GM19395 (cell line): ENCODE measurements around the gene ADH1C.
"Not testable (repeated sequence)": the region's sequence is repeated elsewhere in the genome, so short reads cannot be mapped to it uniquely, and the experiment has no call there.

Experiments used
- ATAC-seq: cut with Tn5 transposase; IDR thresholded peaks from one replicate; pipeline ENCODE4 v1.9.1; 2021; ENCODE audit warnings: mild to moderate bottlenecking, moderate library complexity; ENCODE audit not compliant: unreplicated experiment

The ADH1C gene

GRCh38 chr4:99352602-99353537 lies at the start of gene ADH1C:
Gene ADH1C (minus strand): TSS chr4:99352746. CDS start chr4:99352675, 71 bp downstream.
- no peak for ATAC-seq

DNA sequence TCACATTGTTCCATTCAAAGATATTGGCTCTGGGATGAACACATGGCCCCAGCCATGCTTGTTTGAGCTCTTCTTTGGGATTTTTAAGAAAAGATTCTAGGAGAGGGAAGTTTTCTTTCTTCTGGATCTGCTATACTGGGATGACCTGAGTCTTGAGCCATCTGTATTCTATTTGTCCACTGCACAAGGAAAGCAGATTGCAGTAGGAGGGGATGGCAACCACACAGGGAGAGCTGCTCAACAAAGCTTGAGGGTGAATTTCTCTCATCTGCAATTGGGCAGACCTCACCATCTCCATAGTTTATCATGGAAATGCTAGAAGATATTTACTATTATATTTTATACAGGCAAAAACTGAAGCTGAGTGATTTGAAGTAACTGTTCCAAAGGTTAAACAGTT lies 48.3 kb upstream of the ADH1C start:
- ATAC-seq, result no peak

- no peak for ATAC-seq
These were observed 46.5 kb upstream of the ADH1C start for GRCh38 chr4:99399017-99399416.

DNA sequence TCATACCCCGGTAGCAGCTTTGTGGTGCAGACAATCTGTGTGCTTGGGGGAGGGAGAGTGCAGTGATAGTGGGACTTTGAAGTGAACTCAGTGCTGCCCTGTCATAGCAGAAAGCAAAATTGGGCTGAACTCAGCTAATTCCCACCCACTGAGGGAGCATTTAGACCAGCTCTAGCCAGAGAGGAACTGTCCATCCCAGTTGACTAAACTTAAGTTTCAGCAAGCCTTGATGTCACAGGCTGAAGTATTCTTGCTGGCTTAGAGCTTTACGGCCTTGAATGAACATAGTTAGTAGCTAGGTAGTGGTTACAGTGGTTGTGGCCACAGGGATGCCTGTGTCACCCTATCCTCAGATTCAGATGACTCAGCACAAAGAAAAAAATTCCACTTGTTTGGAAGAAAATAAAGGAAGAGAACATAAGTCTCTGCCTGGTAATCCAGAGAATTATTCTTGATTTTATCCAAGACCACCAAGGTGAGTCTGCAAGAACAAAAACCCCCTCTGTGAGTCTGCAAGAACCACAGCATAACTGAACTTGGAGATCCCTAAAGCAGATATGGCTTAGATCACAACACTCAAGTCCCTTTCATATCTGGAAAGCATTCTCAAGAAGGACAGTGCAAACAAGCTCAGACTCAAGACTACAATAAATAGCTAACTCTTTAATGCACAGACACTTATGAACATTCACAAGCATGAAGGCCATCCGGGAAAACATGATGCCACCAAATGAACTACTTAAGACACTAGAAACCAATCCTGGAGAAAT lies 43.2 kb upstream of the ADH1C start:
- ATAC-seq, result no peak

DNA sequence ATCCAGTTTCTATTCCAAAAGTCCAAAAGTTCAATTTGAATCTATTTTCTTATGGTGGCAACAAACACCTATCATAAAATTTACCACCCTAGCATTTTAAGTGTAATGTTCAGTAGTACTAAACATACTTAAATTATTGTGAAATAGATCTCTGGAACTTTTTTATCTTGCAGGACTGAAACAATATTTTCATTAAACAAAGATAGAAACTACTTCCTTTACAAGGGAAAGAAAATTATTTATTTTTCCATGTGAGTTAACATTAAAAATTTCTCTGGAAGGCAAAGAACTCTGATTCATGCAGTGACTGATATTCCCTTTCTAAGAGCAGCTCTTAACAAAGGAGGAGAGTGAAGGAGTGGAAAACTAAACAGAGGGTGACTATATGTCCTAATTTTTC lies 42.4 kb upstream of the ADH1C start:
- ATAC-seq, result no peak

DNA sequence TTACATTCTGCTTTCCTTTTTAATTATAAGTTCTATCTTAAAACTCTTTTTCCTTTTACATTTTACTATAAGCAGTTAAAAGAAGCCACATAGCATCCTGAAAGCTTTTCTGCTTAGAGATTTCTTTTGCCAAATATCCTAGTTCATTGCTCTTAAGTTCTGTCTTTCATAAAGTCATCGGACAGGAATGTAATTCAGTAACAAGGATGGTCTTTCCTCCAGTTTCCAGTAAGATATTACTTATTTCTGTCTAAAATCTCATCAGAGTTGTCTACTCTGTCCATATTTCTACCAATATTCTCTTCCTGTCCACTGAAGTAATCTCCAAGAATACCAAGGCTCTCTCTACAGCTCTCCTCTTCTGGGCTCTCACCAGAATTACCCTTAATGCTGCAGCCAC lies 37.5 kb upstream of the ADH1C start:
- no peak for ATAC-seq

GRCh38 chr4:99389606-99390005 lies 37.1 kb upstream of the ADH1C start:
- no peak for ATAC-seq

DNA sequence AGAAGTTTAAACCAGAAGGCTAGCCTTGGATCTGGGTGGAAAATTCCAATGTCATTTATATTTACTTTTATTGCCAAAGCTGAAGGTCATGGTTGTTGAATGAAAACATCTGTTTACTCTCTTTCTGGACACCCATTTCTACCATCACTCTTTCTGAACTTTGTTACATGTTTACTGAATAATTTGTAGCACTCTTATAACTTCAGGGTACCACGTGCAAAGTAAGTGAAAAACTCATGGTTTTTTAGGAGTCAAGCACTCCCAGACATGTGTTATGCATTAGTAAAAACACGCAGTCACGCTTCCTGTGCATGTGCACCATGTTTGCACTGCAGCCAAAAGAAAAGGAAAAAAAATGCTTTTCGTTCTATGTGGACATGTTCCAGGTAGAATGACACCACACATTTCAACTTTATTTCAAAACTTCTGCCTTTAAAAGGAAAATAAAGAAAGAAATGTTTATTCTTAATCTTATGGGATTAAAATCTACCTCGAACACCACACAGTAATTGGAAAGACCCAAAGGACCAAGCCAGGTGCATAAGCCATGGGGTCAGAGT lies 31.4 kb upstream of the ADH1C start:
- ATAC-seq, result no peak

DNA sequence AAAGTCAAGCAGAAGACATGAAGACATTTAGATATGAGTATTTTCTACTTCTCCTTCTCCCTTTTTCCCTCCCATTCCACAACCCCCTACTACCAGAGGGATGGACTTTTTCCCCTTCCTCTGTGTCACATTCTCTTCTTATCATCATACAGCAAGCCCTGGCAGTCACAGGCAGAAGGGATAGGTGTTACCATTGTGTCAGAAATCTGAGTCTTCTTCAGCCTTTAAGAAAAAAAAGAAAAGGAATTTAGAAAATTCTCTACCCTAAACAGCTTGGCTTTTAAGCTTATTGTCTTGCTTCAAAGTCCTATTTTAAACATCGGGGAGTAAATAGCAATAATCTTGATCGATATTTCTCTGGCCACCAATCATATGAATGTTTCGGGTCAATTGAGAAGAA lies 30.9 kb upstream of the ADH1C start:
- ATAC-seq, result no peak

DNA sequence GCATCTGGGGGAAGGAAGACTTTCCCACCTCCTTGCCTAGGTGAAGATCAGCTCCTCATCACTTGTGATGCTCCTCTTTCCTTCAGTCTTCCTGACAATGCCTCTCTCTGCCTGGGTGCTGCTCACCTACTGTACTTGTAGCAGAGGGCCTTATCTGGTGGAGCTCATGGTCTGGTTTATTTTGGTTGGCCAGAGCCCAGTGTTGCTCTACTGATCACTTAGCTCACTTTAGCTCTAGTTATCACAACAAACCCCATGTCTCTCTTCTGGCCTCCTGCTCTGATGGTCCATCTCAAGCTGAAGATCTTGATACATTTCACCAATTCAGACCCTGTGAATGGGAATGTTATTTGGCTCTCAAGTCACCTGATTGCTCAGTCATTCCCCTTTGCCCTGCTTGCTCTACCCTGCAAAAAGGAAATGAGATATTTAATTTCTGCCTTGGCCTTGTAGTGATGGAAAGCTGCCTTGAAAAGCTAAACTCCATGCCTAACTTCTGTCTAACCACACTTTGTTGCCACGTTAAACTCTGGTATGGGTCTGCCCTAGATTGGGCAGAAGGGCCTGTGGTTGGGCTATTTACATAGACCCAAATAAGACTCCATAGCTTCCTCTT lies 30.3 kb upstream of the ADH1C start:
- no peak for ATAC-seq

- no peak for ATAC-seq
These were observed 29.1 kb upstream of the ADH1C start for GRCh38 chr4:99381588-99382175.

DNA sequence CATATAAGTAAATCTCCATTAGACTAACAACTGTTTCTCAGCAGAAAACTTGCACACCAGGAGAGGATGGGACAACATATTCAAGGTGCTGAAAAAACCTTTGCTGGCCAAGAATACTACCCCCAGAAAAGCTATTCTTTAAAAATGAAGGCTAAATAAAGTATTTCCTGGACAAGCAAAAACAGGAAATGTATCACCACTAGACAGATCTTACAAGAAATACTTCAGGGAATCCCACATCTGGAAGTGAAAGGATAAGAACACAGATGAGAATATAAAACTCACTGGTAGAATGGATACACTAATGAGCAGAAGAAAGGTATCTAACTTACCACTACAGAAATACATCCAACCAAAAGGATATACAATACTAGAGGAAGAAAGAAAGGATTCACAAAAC lies 27.0 kb upstream of the ADH1C start:
- no peak for ATAC-seq

DNA sequence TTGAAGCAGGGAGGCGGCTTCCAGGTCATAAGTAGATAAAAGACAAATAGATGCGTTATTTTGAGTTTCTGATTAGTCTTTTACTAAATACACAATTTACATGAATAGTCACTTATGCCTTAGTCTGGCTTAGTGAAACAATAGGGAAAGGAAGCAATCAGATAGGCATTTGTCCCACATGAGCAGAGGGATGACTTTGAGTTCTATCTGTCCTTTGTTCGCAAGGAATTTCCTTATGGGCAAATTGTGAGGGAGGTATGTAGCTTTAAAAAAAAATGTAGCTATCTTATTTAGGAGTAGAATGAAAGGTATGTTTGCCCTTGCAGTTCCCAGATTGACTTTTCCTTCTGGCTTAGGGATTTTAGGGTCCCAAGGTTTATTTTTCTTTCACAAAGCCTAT lies 26.3 kb upstream of the ADH1C start:
- ATAC-seq, result no peak

DNA sequence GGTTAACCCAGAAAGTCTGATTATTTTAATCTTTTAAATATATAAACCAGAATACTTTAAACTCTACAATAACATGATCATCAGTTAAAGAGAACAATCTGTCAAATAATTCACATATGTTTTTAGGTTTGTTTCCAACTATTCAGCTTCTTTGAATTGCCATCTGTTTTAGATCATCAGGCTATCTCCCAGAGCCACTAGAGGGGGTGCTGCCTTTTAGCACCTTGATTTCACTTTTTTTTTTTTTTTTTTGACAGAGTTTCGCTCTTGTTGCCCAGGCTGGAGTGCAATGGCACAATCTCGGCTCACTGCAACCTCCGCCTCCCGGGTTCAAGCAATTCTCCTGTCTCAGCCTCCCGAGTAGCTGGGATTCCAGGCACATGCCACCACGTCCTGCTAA lies 24.8 kb upstream of the ADH1C start:
- ATAC-seq, result not testable (repeated sequence)

- not testable (repeated sequence) for ATAC-seq
These were observed 19.9 kb upstream of the ADH1C start for GRCh38 chr4:99372464-99372863.

DNA sequence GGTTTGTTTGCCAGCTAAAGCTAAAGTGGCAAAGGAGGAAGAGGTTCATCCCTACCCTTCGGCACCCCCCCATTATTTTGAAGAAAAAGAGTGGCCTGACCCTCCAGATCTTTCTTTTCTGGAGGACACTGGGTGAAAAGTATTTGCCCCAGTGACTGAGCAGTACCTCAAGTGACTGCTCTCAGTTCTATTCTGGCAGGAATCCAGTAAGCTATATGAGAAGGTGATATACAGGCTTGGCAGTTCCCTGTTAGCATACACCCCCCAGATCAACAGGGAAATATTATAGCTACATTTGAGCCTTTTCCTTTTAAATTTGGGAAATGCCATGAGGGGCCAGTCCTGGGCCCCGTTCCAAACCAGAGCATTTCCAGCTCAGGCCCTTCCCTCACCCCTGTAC lies 15.3 kb upstream of the ADH1C start:
- ATAC-seq, result not testable (repeated sequence)

- ATAC-seq, result no peak
These were observed 13.9 kb upstream of the ADH1C start for GRCh38 chr4:99366491-99366890.

DNA sequence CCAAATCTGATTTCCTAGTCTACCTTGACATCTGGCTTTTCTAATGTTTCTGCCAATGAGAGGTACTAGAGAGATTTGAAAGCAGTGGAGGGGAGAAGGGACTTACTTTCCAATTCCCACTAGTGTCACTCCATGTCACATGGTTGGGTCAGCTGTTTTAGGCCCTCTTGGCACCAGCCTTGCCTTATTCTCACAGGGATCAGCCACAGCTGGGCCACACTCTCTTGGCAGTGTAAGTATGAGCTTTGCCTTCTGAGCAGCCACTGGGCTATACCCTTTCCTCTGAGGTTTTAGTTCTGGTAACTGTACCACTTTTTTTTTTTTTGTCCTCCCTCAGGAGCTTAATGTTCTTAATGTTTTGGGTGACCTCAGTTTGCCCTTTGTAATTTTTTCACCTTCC lies 10.2 kb upstream of the ADH1C start:
- no peak for ATAC-seq

DNA sequence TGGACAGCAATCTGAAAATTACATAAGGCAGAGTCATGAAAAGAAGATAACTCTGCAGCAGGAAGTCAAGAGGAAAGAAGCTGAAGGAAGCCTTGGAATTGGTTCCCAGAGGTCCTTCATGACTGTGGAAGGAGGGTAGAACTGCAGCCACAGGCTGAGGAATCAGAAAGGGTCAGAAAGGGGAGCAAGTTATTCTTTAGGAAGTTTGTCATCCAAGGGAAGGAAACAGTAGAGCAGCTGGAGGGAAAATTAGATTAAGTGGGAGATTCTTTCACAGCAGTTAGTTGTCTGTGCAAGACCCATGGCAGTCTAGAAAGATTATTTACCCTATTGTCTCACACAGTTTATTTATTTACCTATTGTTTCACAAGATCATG lies 9.3 kb upstream of the ADH1C start:
- ATAC-seq, result no peak

- no peak for ATAC-seq
These were observed 8.8 kb upstream of the ADH1C start for GRCh38 chr4:99361268-99361898.
